SU-DHL-6 (cell line): Measurements from ENCODE around the gene RNU1-3.
"Not testable (repeated sequence)": the region's sequence is repeated elsewhere in the genome, so short reads cannot be mapped to it uniquely, and the experiment has no call there.

Source experiments
- CTCF ChIP-seq: fragments of 200-600 bp; sonication (generic); IDR thresholded peaks from one replicate; pipeline ENCODE4 v1.5.1; 2017; ENCODE audit warnings: antibody characterized with exemption, mild to moderate bottlenecking, low read length, moderate library complexity; ENCODE audit not compliant: insufficient read depth, poor library complexity, severe bottlenecking
- EZH2phosphoT487 ChIP-seq: fragments of 200-600 bp; sonication (generic), shearing (Covaris generic); conservative IDR thresholded peaks from 2 replicates; pipeline ENCODE4 v1.6.1; 2018; ENCODE audit warnings: mild to moderate bottlenecking, antibody characterized with exemption, low read length, moderate library complexity, mixed read lengths

GRCh38 chr1:16708704-16709103 is 42.0 kb upstream of the RNU1-3 start:
- not testable (repeated sequence) for TF ChIP-seq EZH2phosphoT487, CTCF
